PC-3 (cell line): ENCODE measurements around the gene KNG1.

Experiments
- EZH2 ChIP-seq: fragments of 300-600 bp; sonication (generic); IDR thresholded peaks from one replicate; pipeline ENCODE4 v1.6.1; 2017; ENCODE audit warnings: antibody characterized with exemption, mild to moderate bottlenecking, low read length; ENCODE audit not compliant: unreplicated experiment
- EZH2phosphoT487 ChIP-seq: fragments of 300-600 bp; sonication (generic); IDR thresholded peaks from 2 replicates; pipeline ENCODE4 v1.6.1; 2018; ENCODE audit warnings: mild to moderate bottlenecking, antibody characterized with exemption, low read length, borderline replicate concordance
- TF ChIP-seq, protein P1 (sequence below): fragments of 300-600 bp; sonication (generic); conservative IDR thresholded peaks from 2 replicates; pipeline ENCODE4 v1.5.1; 2017; ENCODE audit warnings: antibody characterized with exemption, low read depth, mild to moderate bottlenecking, low read length

DNA sequence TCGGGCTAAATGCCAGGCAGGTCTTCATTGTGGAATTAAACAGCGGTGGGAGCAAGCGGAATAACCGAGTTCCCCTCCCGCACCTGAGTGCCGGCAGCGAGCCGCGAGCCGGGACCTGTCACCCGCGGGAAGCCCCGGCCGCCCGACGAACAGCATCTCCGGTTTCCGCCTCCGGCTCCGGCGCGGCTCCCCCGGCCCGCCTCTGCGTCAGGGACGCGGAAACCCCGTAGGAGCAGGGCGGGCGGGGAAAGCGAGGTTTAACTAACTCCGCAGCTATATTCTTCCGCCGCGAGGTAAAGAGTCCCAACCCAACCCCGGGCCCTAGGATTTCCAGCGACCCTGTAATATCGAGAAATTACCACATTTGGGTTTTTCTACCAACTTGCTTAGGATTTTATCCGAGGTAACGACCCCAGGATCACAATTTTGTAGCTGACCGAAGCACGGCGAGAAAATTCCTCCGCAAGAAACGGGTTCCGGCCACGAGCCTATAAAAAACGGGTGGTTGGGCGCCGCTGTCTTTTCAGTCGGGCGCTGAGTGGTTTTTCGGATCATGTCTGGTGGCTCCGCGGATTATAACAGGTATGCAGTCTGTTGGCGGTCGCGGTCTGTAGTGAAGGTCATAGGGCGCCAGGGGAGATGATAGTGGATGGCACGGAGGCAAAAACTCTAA is 66.0 kb downstream of the KNG1 start, which contains the start of gene EIF4A2:
- TF ChIP-seq EZH2 (no peak), EZH2phosphoT487 (no peak)
- TF ChIP-seq, protein P1, sequence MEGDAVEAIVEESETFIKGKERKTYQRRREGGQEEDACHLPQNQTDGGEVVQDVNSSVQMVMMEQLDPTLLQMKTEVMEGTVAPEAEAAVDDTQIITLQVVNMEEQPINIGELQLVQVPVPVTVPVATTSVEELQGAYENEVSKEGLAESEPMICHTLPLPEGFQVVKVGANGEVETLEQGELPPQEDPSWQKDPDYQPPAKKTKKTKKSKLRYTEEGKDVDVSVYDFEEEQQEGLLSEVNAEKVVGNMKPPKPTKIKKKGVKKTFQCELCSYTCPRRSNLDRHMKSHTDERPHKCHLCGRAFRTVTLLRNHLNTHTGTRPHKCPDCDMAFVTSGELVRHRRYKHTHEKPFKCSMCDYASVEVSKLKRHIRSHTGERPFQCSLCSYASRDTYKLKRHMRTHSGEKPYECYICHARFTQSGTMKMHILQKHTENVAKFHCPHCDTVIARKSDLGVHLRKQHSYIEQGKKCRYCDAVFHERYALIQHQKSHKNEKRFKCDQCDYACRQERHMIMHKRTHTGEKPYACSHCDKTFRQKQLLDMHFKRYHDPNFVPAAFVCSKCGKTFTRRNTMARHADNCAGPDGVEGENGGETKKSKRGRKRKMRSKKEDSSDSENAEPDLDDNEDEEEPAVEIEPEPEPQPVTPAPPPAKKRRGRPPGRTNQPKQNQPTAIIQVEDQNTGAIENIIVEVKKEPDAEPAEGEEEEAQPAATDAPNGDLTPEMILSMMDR: no peak
